Astrocyte of the spinal cord (primary cell): Measurements from ENCODE around the gene ATL2.

Experiments used
- DNase-seq: peaks from one replicate; pipeline ENCODE4 v3.0.0; 2011; ENCODE audit warnings: low read depth, low spot score
- H3K4me3 ChIP-seq: 2 replicates; pipeline ENCODE4 v1.5.1; 2011; ENCODE audit warnings: low read depth, mild to moderate bottlenecking, low read length, moderate library complexity
- CTCF ChIP-seq: IDR thresholded peaks from 2 replicates; pipeline ENCODE4 v1.5.1; 2012; ENCODE audit warnings: low read depth, mild to moderate bottlenecking, low read length, inconsistent platforms
- in situ Hi-C: cut with HindIII; loops from 2 replicates; pipeline ENCODE4 v1.10.0; 2017; ENCODE audit warnings: low sequenced_read_pairs

The ATL2 gene

GRCh38 chr2:38245114-38245641, 131.9 kb downstream of the ATL2 start:
- TF ChIP-seq CTCF: no peak
- in situ Hi-C loops: no loop called here
- H3K4me3 ChIP-seq: no peak overlapping the region
- DNase-seq: no peak

- H3K4me3 ChIP-seq: no peak overlapping the region
- DNase-seq: no peak
- no peak for TF ChIP-seq CTCF
- in situ Hi-C loops: no loop called here
These were observed 132.8 kb downstream of the ATL2 start for GRCh38 chr2:38244301-38244700.
